Measurements from ENCODE around the gene RPP25L. TPM values are rescaled to one million over a fixed set of nuclear protein-coding genes. Genes with fewer than 3 reads are reported as not detected.

RPP25L gene, protein sequence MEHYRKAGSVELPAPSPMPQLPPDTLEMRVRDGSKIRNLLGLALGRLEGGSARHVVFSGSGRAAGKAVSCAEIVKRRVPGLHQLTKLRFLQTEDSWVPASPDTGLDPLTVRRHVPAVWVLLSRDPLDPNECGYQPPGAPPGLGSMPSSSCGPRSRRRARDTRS
- total RNA-seq (10 to 100 TPM in 4 of 5 donors, 1 to 10 TPM in 1; 9.3 to 28.6 (median 22.5) TPM), total RNA-seq (5.2 to 24.3 (median 14.6) reads per million in 29 experiments)
- total RNA-seq (2013), result 24.2 TPM

DNA sequence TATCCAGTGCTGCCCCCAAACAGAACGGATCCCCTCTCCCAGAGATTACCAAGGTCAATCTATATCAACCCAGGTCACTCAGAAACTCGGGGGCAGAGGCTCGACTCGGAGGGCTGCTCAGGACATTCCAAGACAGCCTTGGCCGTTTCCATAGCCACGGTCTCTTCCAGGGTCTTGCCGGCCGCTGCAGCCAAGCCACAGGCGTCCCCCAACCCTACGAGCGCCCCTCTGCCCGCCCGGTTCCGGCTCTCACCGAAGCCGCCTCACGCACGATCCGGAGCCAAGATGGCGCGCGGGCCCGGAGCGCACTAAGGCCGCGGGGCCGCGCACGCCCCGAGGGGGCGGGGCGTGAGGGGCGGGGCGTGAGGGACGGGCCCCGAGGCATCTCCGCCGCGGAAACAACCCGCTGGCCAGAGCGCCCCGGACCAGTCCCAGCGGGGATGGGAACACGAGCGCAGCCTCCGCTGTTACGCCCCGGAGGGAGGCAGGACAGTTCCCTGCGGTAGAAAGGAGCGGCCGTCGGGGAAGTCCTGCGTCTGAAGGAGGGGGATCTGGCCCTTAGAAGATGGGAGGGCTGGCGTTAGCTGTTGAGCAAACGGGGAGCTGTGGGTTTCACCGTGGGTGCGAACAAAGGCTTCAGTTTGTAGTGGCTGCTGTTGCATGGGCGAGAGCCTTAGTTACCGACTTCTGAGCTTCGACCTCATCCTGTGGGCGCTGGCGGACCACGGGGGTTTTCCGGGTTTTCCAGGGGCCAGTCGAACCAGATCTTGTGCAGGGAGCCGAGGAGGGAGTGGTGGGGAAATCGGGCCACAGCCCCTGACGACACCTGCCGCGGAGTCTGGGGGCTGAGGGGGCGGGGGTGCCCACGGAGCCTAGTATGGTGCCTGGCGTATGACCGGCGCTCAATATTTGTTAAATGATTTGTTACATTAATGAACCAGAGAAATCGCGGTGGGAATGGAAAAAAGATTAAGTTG, at the start of gene RPP25L:
Gene RPP25L (minus strand): TSS at position 287 of the 977 bp plus-strand sequence. CDS start 801 bp downstream, outside the sequence.
- Histone ChIP-seq H3K27me3 (replicated peaks in 1 of 2; ENCODE audit: control insufficient read depth in 2 of 2, extremely low read depth in 1 of 2, insufficient read depth in 2 of 2, low read length in 1 of 2) (no peaks in the 10 kb centered on the region), H3K9me3 (no peaks in the 10 kb centered on the region), H3K4me3 (ENCODE audit: control insufficient read depth in 1 of 2, extremely low read depth in 1 of 2, low read length in 1 of 2) (peak within 1 kb of the TSS; percentile 71 to 94), H3K27ac (ENCODE audit: low read length) (peak within 1 kb of the TSS; percentile 89), H3K4me1 (ENCODE audit: control insufficient read depth in 1 of 2, extremely low read depth in 1 of 2, insufficient read depth in 2 of 2, low read length in 2 of 2) (peaks cover 3 to 26% of the 10 kb centered on the region in 2 experiments), H3K36me3 (ENCODE audit: control insufficient read depth in 2 of 2, extremely low read depth in 1 of 2, insufficient read depth in 1 of 2, low read length in 1 of 2) (peaks cover 5 to 30% of the 10 kb centered on the region in 2 donors)
- Mint-ChIP-seq H3K4me3 (peak within 1 kb of the TSS; percentile 79 to 89 (median 80)), H3K9me3 (no peaks in the 10 kb centered on the region), H3K27ac (peak within 1 kb of the TSS; percentile 90 to 94), H3K4me1 (peaks cover 19 to 28% (median 25%) of the 10 kb centered on the region in 3 donors), H3K27me3 (no peaks in the 10 kb centered on the region), H3K36me3 (peaks cover 25% of the 10 kb centered on the region)
- ChIA-PET CTCF (interaction anchor here (1.0 to 2.6 kb wide), 5 partner anchors 8 to 53 kb away, joined by 3 to 25 read pairs (median 7); partner anchors contain the start of gene DCTN3 (in 1 of the 2)), POLR2A (interaction anchor here in 1 of 2 donors (0.9 kb wide), 1 partner anchor 26 kb away, joined by 3 read pairs; the partner anchor contains the start of gene SIGMAR1)
- peak; percentile 59 to 93 (median 79) for DNase-seq
- under 1% methylated on average over 77 of the region's 77 CpGs for WGBS (ENCODE audit: insufficient coverage)
- peak; percentile 93 to 96 (median 93) for ATAC-seq (replicated peaks in 1 of 4)

DNA sequence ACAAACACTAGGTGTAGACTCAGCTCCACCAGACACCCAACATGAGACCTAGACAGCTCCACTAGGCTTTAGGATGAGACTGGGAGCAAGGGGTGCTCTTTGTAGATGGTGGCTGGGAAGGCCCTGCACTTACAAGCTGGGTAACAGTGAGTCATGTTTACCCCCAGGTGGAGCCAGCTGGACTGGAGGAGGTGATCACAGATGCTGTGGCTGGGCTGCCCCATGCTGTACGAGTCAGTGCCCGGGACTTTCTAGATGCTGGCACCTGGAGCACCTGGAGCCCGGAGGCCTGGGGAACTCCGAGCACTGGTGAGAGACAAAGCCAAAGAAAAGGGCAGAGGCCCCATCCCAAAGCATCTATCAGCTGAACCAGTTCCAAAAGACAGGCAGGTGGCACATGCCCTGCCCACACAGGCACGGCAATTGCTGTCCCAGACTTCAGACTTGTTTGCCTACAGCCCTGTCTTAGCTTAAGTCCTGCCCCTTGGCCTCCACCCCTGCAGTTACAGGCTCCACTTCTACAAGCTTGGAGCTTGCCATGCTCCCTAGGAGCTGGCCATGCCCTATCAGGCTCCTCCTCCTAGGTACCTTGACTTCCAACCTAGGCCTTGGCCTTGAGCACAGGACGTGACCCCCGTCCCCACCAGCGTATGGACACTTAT, 47.8 kb upstream of the RPP25L start:
- no peak overlapping the region for H3K27ac ChIP-seq (ENCODE audit: low read length)
- H3K4me1 Mint-ChIP-seq, result peaks cover 33 to 47% (median 45%) of the 10 kb centered on the region in 3 donors
- peaks cover 17% of the 10 kb centered on the region for H3K36me3 Mint-ChIP-seq
- 97% methylated on average over 8 of the region's 8 CpGs for WGBS (ENCODE audit: insufficient coverage)
- no peaks in the 10 kb centered on the region for H3K9me3 Mint-ChIP-seq
- H3K4me3 Mint-ChIP-seq, result no peak overlapping the region
- H3K36me3 ChIP-seq (ENCODE audit: control insufficient read depth in 2 of 2, extremely low read depth in 1 of 2, insufficient read depth in 1 of 2, low read length in 1 of 2), result peaks cover 15 to 19% of the 10 kb centered on the region in 2 donors
- H3K4me3 ChIP-seq (ENCODE audit: control insufficient read depth in 1 of 2, extremely low read depth in 1 of 2, low read length in 1 of 2), result no peak overlapping the region
- peak overlapping the region in 1 of 2 donors; percentile 16 for H3K27ac Mint-ChIP-seq
- no peak for DNase-seq
- no peaks in the 10 kb centered on the region for H3K27me3 Mint-ChIP-seq
- no peaks in the 10 kb centered on the region for H3K9me3 ChIP-seq
- H3K27me3 ChIP-seq (replicated peaks in 1 of 2; ENCODE audit: control insufficient read depth in 2 of 2, extremely low read depth in 1 of 2, insufficient read depth in 2 of 2, low read length in 1 of 2), result no peaks in the 10 kb centered on the region
- H3K4me1 ChIP-seq (ENCODE audit: control insufficient read depth in 1 of 2, extremely low read depth in 1 of 2, insufficient read depth in 2 of 2, low read length in 2 of 2), result peaks cover 19 to 33% of the 10 kb centered on the region in 2 experiments
- ATAC-seq (replicated peaks in 1 of 4), result no peak
- POLR2A ChIA-PET, result interaction anchor here in 1 of 2 donors (0.6 kb wide), 1 partner anchor 20 kb away, joined by 12 read pairs; no protein-coding TSS in a partner anchor
- CTCF ChIA-PET, result interaction anchor here in 1 of 2 donors (1.7 kb wide), 1 partner anchor 13 kb away, joined by 6 read pairs; the partner anchor contains the start of gene GALT

DNA sequence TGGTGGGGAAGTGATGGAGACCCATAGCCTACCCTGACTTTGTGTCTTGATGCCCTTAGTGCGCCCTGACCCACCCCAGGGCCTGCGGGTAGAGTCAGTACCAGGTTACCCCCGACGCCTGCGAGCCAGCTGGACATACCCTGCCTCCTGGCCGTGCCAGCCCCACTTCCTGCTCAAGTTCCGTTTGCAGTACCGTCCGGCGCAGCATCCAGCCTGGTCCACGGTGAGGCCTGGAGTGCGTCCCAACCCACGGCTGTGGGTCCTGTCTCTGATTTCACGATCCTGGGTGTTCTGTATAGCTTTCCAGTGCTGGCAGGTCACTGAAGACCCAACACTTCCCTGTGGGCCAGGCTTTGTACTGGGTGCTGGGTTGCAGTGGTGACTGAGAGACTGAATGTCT, 46.6 kb upstream of the RPP25L start:
- POLR2A ChIA-PET, result no interaction called here
- Histone ChIP-seq H3K27me3 (replicated peaks in 1 of 2; ENCODE audit: control insufficient read depth in 2 of 2, extremely low read depth in 1 of 2, insufficient read depth in 2 of 2, low read length in 1 of 2) (no peaks in the 10 kb centered on the region), H3K4me3 (ENCODE audit: control insufficient read depth in 1 of 2, extremely low read depth in 1 of 2, low read length in 1 of 2) (no peak overlapping the region), H3K36me3 (ENCODE audit: control insufficient read depth in 2 of 2, extremely low read depth in 1 of 2, insufficient read depth in 1 of 2, low read length in 1 of 2) (peaks cover 15 to 18% of the 10 kb centered on the region in 2 donors), H3K4me1 (ENCODE audit: control insufficient read depth in 1 of 2, extremely low read depth in 1 of 2, insufficient read depth in 2 of 2, low read length in 2 of 2) (peaks cover 12 to 22% of the 10 kb centered on the region in 2 experiments), H3K9me3 (no peaks in the 10 kb centered on the region), H3K27ac (ENCODE audit: low read length) (no peak overlapping the region)
- no peaks in the 10 kb centered on the region for H3K27me3 Mint-ChIP-seq
- ATAC-seq (replicated peaks in 1 of 4) (no peak), DNase-seq (no peak)
- 96% methylated on average over 13 of the region's 14 CpGs for WGBS (ENCODE audit: insufficient coverage)
- CTCF ChIA-PET, result no interaction called here
- H3K4me3 Mint-ChIP-seq, result no peak overlapping the region
- no peak overlapping the region for H3K27ac Mint-ChIP-seq
- H3K36me3 Mint-ChIP-seq, result peaks cover 17% of the 10 kb centered on the region
- peaks cover 20 to 44% (median 36%) of the 10 kb centered on the region in 3 donors for H3K4me1 Mint-ChIP-seq
- no peaks in the 10 kb centered on the region for H3K9me3 Mint-ChIP-seq

DNA sequence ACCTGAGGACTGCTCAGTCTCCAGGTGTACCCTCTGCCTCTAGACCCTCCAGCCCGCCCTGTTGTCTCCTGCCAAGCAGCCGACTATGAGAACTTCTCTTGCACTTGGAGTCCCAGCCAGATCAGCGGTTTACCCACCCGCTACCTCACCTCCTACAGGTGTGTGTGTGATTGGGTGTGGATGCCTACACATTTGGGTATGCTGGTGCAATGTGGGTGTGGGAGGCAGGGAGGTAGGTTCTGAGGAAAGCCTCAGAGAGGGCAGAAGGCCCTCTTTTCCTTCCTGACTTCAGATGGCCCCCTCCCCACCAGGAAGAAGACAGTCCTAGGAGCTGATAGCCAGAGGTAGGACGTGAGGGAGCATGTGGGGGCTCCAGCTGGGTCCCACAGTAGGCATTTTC, 45.1 kb upstream of the RPP25L start:
- Histone ChIP-seq H3K27ac (ENCODE audit: low read length) (no peak overlapping the region), H3K36me3 (ENCODE audit: control insufficient read depth in 2 of 2, extremely low read depth in 1 of 2, insufficient read depth in 1 of 2, low read length in 1 of 2) (peaks cover 15 to 18% of the 10 kb centered on the region in 2 donors), H3K4me3 (ENCODE audit: control insufficient read depth in 1 of 2, extremely low read depth in 1 of 2, low read length in 1 of 2) (no peak overlapping the region), H3K9me3 (no peaks in the 10 kb centered on the region), H3K27me3 (replicated peaks in 1 of 2; ENCODE audit: control insufficient read depth in 2 of 2, extremely low read depth in 1 of 2, insufficient read depth in 2 of 2, low read length in 1 of 2) (no peaks in the 10 kb centered on the region), H3K4me1 (ENCODE audit: control insufficient read depth in 1 of 2, extremely low read depth in 1 of 2, insufficient read depth in 2 of 2, low read length in 2 of 2) (peaks cover 4 to 22% of the 10 kb centered on the region in 2 experiments)
- Mint-ChIP-seq H3K4me1 (peaks cover 19 to 44% (median 36%) of the 10 kb centered on the region in 3 donors), H3K36me3 (peaks cover 17% of the 10 kb centered on the region), H3K4me3 (no peak overlapping the region), H3K27me3 (no peaks in the 10 kb centered on the region), H3K27ac (no peak overlapping the region), H3K9me3 (no peaks in the 10 kb centered on the region)
- DNase-seq (no peak), ATAC-seq (replicated peaks in 1 of 4) (no peak)
- no CpG with 5 or more reads among the region's 5 CpGs for WGBS (ENCODE audit: insufficient coverage)
- CTCF ChIA-PET, result no interaction called here
- POLR2A ChIA-PET, result no interaction called here

DNA sequence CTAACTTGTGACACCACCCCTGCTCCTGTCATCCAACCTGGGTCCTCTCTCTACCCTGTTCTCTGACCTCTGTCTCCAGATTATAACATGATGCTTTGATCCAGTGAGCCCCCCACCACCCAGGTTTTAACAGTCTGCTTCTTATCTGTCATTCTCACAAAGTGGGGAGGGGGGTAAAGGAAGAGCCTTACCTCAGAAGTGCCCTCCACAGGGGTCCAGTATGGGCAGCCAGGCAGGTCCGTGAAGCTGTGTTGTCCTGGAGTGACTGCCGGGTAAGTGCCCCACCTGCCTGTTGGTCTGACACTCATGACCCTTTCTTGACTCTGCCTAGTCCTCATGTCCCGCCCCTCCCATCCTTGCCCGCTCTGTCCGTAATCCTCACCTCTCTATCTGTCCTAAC, 43.5 kb upstream of the RPP25L start:
- 95% methylated on average over 5 of the region's 5 CpGs for WGBS (ENCODE audit: insufficient coverage)
- DNase-seq (no peak), ATAC-seq (replicated peaks in 1 of 4) (no peak)
- no peaks in the 10 kb centered on the region for H3K27me3 Mint-ChIP-seq
- H3K9me3 ChIP-seq, result no peaks in the 10 kb centered on the region
- no peaks in the 10 kb centered on the region for H3K27me3 ChIP-seq (replicated peaks in 1 of 2; ENCODE audit: control insufficient read depth in 2 of 2, extremely low read depth in 1 of 2, insufficient read depth in 2 of 2, low read length in 1 of 2)
- H3K36me3 Mint-ChIP-seq, result peaks cover 7% of the 10 kb centered on the region
- peak overlapping the region in 1 of 2 donors; percentile 21 for H3K27ac Mint-ChIP-seq
- CTCF ChIA-PET, result interaction anchor here in 1 of 2 donors (0.7 kb wide), 1 partner anchor 416 kb away, joined by 5 read pairs; no protein-coding TSS in a partner anchor
- H3K36me3 ChIP-seq (ENCODE audit: control insufficient read depth in 2 of 2, extremely low read depth in 1 of 2, insufficient read depth in 1 of 2, low read length in 1 of 2), result peaks cover 8 to 25% of the 10 kb centered on the region in 2 donors
- peaks cover 15 to 37% (median 31%) of the 10 kb centered on the region in 3 donors for H3K4me1 Mint-ChIP-seq
- no peak overlapping the region for H3K4me3 ChIP-seq (ENCODE audit: control insufficient read depth in 1 of 2, extremely low read depth in 1 of 2, low read length in 1 of 2)
- H3K4me3 Mint-ChIP-seq, result no peak overlapping the region
- H3K4me1 ChIP-seq (ENCODE audit: control insufficient read depth in 1 of 2, extremely low read depth in 1 of 2, insufficient read depth in 2 of 2, low read length in 2 of 2), result peaks cover 3 to 20% of the 10 kb centered on the region in 2 experiments
- H3K9me3 Mint-ChIP-seq, result no peaks in the 10 kb centered on the region
- POLR2A ChIA-PET, result no interaction called here
- H3K27ac ChIP-seq (ENCODE audit: low read length), result no peak overlapping the region

Measured in T-cell (primary cell).